Lung (tissue), 12 donors: Measurements from ENCODE around the gene SYNPO2L. TPM values are rescaled to one million over a fixed set of nuclear protein-coding genes. Genes with fewer than 3 reads are reported as not detected.

Source experiments
- ATAC-seq: fragments of 200-7000 bp; cut with Tn5 transposase; one replicate; pipeline ENCODE4 v1.9.1; 2020; ENCODE audit warnings: moderate number of reproducible peaks; ENCODE audit not compliant: insufficient read depth, low FRiP score
- DNase-seq, 3 donors: peaks; one replicate each; pipeline ENCODE4 v3.0.0-alpha.2; 2013 to 2017
- H3K27ac ChIP-seq, 2 donors: one replicate each; pipeline ENCODE4 v1.5.1; 2013; ENCODE audit warnings: mild to moderate bottlenecking in 2 of 2, moderate library complexity in 2 of 2, control low read depth in 1 of 2, inconsistent platforms in 1 of 2, low read depth in 1 of 2, low read length in 1 of 2
- H3K27me3 ChIP-seq, 3 donors: one replicate each; pipeline ENCODE4 v1.5.1; 2013; ENCODE audit warnings: low read length in 2 of 3; ENCODE audit not compliant: control insufficient read depth in 3 of 3, insufficient read depth in 3 of 3
- H3K36me3 ChIP-seq, 4 donors: one replicate each; pipeline ENCODE4 v1.5.1; 2013; ENCODE audit warnings: low read length in 4 of 4, mild to moderate bottlenecking in 1 of 4, moderate library complexity in 1 of 4; ENCODE audit not compliant: control insufficient read depth in 4 of 4, insufficient read depth in 4 of 4
- H3K4me1 ChIP-seq, 5 donors: one replicate each; pipeline ENCODE4 v1.5.1; 2013; ENCODE audit warnings: low read length in 5 of 5, mild to moderate bottlenecking in 2 of 5, moderate library complexity in 1 of 5; ENCODE audit not compliant: control insufficient read depth in 5 of 5, insufficient read depth in 5 of 5
- H3K4me3 ChIP-seq: one replicate; pipeline ENCODE4 v1.5.1; 2013; ENCODE audit warnings: mild to moderate bottlenecking, control low read depth, moderate library complexity
- H3K9ac ChIP-seq, 2 donors: one replicate each; pipeline ENCODE4 v1.5.1; 2013; ENCODE audit warnings: low read length in 2 of 2, control low read depth in 1 of 2; ENCODE audit not compliant: insufficient read depth in 1 of 2
- H3K9me3 ChIP-seq, 4 donors: one replicate each; pipeline ENCODE4 v1.5.1; 2013; ENCODE audit warnings: low read length in 3 of 4, mild to moderate bottlenecking in 1 of 4, moderate library complexity in 1 of 4; ENCODE audit not compliant: control insufficient read depth in 4 of 4, insufficient read depth in 3 of 4
- CTCF ChIP-seq: IDR thresholded peaks from 2 replicates; pipeline ENCODE4 v1.5.1; 2012; ENCODE audit warnings: mild to moderate bottlenecking; ENCODE audit errors: control extremely low read depth, extremely low read depth
- WGBS, 2 donors: extraction: QIAGEN DNeasy Blood & Tissue Kit; methylation state at CpG; one replicate each; pipeline ENCODE4 v1.1.7; 2013; 5-methylcytosine and 5-hydroxymethylcytosine counted together
- polyA plus RNA-seq, 2 donors: library from polyadenylated mRNA; stranded (reverse); fragments of 200-250 nt; gene quantifications; one replicate each; pipeline ENCODE4 v1.2.1, GENCODE V29; 2013
- total RNA-seq, 2 donors: library from RNA; depleted of rRNA in 1 of 2; stranded (reverse); fragments of >200 nt in 1 of 2; gene quantifications; one replicate each; pipeline ENCODE4 v1.2.1, GENCODE V29; 2014 to 2021
- donor health status: control.
- donor health status: control.
- donor health status: Bipolar disorder and iron deficiency.
- donor health status: healthy.
- donor health status: DM: yes; HTN: yes; CAD: no.

Gene SYNPO2L
- total and polyA plus RNA-seq, 4 donors: 0.10 to 0.21 (median 0.12) TPM

GRCh38 chr10:73643362-73643761, 12.5 kb downstream of the SYNPO2L start:
- Histone ChIP-seq H3K9me3 (no peaks in the 10 kb centered on the region), H3K27me3 (no peaks in the 10 kb centered on the region), H3K4me1 (peaks cover 0 to 16% (median 6%) of the 10 kb centered on the region in 5 donors), H3K36me3 (no peaks in the 10 kb centered on the region), H3K27ac (no peak overlapping the region), H3K9ac (no peak overlapping the region), H3K4me3 (no peak overlapping the region)
- WGBS, 2 donors: 71 to 87% methylated on average over 2 of the region's 2 CpGs
- ATAC-seq (no peak), DNase-seq (no peak)
- TF ChIP-seq CTCF: no peak

GRCh38 chr10:73641328-73642060, 14.3 kb downstream of the SYNPO2L start, which contains the start of gene MYOZ1:
TSS of gene MYOZ1 (minus strand) at chr10:73641474. CDS start at chr10:73640017, 1,457 bp downstream.
- Histone ChIP-seq H3K27ac (peak within 1 kb of the TSS in 1 of 2 donors; percentile 41), H3K4me3 (no peak within 1 kb of the TSS), H3K36me3 (no peaks in the 10 kb centered on the region), H3K4me1 (peaks cover 0 to 2% (median 0%) of the 10 kb centered on the region in 5 donors), H3K9ac (no peak within 1 kb of the TSS), H3K9me3 (peaks cover 0 to 2% (median 0%) of the 10 kb centered on the region in 4 donors), H3K27me3 (no peaks in the 10 kb centered on the region)
- 81% methylated on average over 9 of the region's 9 CpGs for WGBS, 2 donors
- DNase-seq (no peak), ATAC-seq (no peak)
- TF ChIP-seq CTCF: no peak

GRCh38 chr10:73639286-73639685, 16.5 kb downstream of the SYNPO2L start:
- Histone ChIP-seq H3K4me1 (peaks cover 0 to 3% (median 0%) of the 10 kb centered on the region in 5 donors), H3K9ac (no peak overlapping the region), H3K9me3 (peaks cover 0 to 2% (median 0%) of the 10 kb centered on the region in 4 donors), H3K4me3 (no peak overlapping the region), H3K36me3 (no peaks in the 10 kb centered on the region), H3K27ac (no peak overlapping the region), H3K27me3 (no peaks in the 10 kb centered on the region)
- WGBS, 2 donors: 74 to 95% methylated on average over 3 of the region's 3 CpGs
- DNase-seq (peak in 2 of 3 donors; percentile 34 to 48), ATAC-seq (no peak)
- no peak for TF ChIP-seq CTCF
